Mucosa of descending colon (tissue), 3 donors: Measurements from ENCODE around the gene LRRC39. TPM values are rescaled to one million over a fixed set of nuclear protein-coding genes. Genes with fewer than 3 reads are reported as not detected.

Source experiments
- ATAC-seq: fragments of 200-7000 bp; cut with Tn5 transposase; one replicate; pipeline ENCODE4 v1.9.1; 2020; ENCODE audit warnings: mild to moderate bottlenecking, moderate library complexity
- DNase-seq, 3 donors: peaks; one replicate each; pipeline ENCODE4 v3.0.0-alpha.2; 2020
- H3K36me3 ChIP-seq: fragments of 200-600 bp; one replicate; pipeline ENCODE4 v1.8.0; 2021; ENCODE audit warnings: low read depth, mild to moderate bottlenecking
- H3K4me1 ChIP-seq: fragments of 200-600 bp; one replicate; pipeline ENCODE4 v1.8.0; 2021; ENCODE audit warnings: low read depth, mild to moderate bottlenecking
- H3K4me3 ChIP-seq: fragments of 200-600 bp; one replicate; pipeline ENCODE4 v1.8.0; 2021; ENCODE audit warnings: mild to moderate bottlenecking
- H3K9me3 ChIP-seq: fragments of 200-600 bp; one replicate; pipeline ENCODE4 v1.8.0; 2021; ENCODE audit warnings: mild to moderate bottlenecking
- intact Hi-C, 2 donors: fragments of 100-400 bp; cut with DNase I in 1 of 2; cut with micrococcal nuclease in 1 of 2; formaldehyde crosslinking; loops; one replicate each; pipeline versions ENCODE4 v1.11.0 to v1.11.1; 2022; cut with DNase I, micrococcal nuclease
- total RNA-seq, 3 donors: library from RNA; stranded (reverse); fragmentation: NEBNext Ultra II Directional in 2 of 3; extraction: Animal tissue kit (Norgen Biotek cat#: 25700) in 2 of 3; gene quantifications; one replicate each; pipeline versions ENCODE4 v1.2.1 to v1.2.4, GENCODE V29; 2021 to 2023
- TF ChIP-seq, protein P1 (sequence below): fragments of 200-600 bp; IDR thresholded peaks from one replicate; pipeline ENCODE4 v1.8.0; 2022; ENCODE audit warnings: antibody characterized with exemption, mild to moderate bottlenecking
- donor health status: DM: no; HTN: no; CAD: no; lungs with moderate emphysema.
- donor health status: DM: no; HTN: no; CAD: no.
- donor health status: DM: no; HTN: yes; CAD: no.

The LRRC39 gene
- total RNA-seq, 3 donors from 2014 or later: 0.34 to 0.82 (median 0.49) TPM

DNA sequence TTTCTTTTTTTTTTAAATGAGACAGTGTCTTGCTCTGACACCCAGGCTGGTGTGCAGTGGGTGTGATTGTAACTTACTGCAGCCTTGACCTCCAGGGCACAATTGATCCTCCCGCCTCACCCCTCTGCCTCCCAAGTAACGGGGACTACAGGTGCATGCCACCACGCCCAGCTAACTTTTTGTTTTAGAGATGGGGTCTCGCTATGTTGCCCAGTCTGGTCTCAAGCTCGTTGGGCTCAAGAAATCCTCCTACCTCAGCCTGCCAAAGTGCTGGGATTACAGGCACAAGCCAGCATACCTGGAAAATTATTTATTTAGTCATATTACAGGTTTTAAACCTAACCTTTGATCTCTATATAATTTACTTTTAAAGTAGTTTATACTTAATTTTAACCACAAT is 13.4 kb downstream of the LRRC39 start:
- Histone ChIP-seq H3K4me3 (no peak overlapping the region), H3K4me1 (no peaks in the 10 kb centered on the region), H3K9me3 (no peaks in the 10 kb centered on the region), H3K36me3 (no peaks in the 10 kb centered on the region)
- intact Hi-C loops: no loop called here
- ATAC-seq: no peak
- DNase-seq: no peak
- TF ChIP-seq, protein P1, sequence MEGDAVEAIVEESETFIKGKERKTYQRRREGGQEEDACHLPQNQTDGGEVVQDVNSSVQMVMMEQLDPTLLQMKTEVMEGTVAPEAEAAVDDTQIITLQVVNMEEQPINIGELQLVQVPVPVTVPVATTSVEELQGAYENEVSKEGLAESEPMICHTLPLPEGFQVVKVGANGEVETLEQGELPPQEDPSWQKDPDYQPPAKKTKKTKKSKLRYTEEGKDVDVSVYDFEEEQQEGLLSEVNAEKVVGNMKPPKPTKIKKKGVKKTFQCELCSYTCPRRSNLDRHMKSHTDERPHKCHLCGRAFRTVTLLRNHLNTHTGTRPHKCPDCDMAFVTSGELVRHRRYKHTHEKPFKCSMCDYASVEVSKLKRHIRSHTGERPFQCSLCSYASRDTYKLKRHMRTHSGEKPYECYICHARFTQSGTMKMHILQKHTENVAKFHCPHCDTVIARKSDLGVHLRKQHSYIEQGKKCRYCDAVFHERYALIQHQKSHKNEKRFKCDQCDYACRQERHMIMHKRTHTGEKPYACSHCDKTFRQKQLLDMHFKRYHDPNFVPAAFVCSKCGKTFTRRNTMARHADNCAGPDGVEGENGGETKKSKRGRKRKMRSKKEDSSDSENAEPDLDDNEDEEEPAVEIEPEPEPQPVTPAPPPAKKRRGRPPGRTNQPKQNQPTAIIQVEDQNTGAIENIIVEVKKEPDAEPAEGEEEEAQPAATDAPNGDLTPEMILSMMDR: no peak

DNA sequence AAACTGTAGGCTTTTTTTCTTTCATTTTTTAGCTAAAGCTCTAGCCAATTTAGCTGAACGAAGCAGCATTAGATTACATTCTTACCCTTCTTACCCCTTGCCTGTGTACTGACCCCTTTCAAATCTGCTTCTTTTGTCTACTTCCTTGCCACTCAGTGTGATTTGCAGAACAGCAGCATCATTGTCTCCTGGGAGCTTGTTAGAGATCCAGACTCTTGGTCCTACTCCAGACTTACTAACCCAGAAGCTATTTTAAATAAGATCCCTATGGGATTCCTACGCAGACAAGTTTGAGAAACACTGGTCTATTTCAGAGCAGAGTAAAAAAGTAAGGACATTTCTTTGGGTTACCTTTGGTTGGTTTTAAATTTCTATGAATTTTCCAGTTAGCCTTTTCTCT is 13.8 kb downstream of the LRRC39 start:
- Histone ChIP-seq H3K4me3 (no peak overlapping the region), H3K36me3 (no peaks in the 10 kb centered on the region), H3K9me3 (no peaks in the 10 kb centered on the region), H3K4me1 (no peaks in the 10 kb centered on the region)
- TF ChIP-seq, protein P1: no peak
- intact Hi-C loops: no loop called here
- DNase-seq (no peak), ATAC-seq (no peak)

DNA sequence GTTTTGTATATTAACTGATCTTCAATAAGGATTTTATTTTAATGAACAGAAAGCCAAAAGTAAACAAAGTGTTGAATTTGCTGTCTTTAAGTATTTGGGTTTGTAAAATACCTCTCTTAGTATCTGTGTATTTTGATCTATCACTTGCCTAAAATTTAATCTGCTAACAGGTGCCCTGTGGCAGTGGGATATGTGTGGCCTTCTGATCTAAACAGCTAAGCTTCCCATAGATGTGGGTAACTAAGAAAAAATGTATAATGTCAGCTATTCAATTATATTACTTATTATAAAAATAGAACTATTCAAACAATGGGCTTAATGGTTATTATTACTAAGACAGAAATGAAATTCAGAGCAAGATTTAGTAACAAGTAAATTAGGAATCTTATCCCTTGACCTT is 15.2 kb downstream of the LRRC39 start:
- no peak for ATAC-seq
- no peak overlapping the region for H3K4me3 ChIP-seq
- H3K9me3 ChIP-seq: no peaks in the 10 kb centered on the region
- H3K36me3 ChIP-seq: no peaks in the 10 kb centered on the region
- DNase-seq: no peak
- H3K4me1 ChIP-seq: no peaks in the 10 kb centered on the region
- TF ChIP-seq, protein P1: no peak
- intact Hi-C loops: no loop called here

DNA sequence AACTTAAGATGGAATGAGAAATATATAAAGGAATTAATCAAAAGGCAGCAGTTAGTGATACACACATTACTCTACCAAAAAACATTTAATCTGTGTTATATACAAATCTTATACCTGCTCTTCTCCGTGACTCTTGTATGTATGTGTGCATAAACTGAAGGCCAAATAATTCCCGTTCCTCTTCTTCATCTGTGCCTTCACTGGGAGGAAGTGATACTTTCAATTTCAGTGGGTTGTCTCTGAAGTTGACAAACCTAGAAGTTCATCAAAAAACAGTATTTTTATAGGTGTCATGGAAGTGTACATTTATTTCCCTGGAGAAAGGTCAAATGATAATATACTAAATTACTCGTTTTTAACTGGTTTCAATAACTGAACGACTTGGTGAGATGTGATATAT is 25.8 kb downstream of the LRRC39 start:
- intact Hi-C loops: no loop called here
- ATAC-seq (no peak), DNase-seq (no peak)
- H3K36me3 ChIP-seq: no peaks in the 10 kb centered on the region
- no peak overlapping the region for H3K4me3 ChIP-seq
- TF ChIP-seq, protein P1: no peak
- H3K4me1 ChIP-seq: no peaks in the 10 kb centered on the region
- H3K9me3 ChIP-seq: no peaks in the 10 kb centered on the region

DNA sequence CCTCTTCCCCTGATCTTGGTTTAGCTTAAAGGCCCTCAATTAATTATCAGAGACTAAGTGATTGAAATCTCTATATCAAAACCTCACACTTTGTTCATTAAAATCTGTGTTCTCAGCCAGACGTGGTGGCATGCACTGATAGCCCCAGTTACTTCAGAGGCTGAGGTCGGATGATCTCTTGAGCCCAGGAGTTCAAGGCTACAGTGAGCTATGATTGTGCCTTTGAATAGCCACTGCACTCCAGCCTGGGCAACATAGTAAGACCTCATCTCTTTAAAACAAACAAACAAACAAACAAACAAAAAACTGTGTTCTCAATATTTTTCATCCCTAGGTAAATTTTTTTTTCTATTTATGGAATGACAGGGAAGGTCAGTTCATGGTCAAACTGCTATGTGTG is 26.4 kb downstream of the LRRC39 start:
- intact Hi-C loops: no loop called here
- Histone ChIP-seq H3K4me1 (no peaks in the 10 kb centered on the region), H3K4me3 (no peak overlapping the region), H3K36me3 (no peaks in the 10 kb centered on the region), H3K9me3 (no peaks in the 10 kb centered on the region)
- TF ChIP-seq, protein P1: no peak
- no peak for DNase-seq
- no peak for ATAC-seq

DNA sequence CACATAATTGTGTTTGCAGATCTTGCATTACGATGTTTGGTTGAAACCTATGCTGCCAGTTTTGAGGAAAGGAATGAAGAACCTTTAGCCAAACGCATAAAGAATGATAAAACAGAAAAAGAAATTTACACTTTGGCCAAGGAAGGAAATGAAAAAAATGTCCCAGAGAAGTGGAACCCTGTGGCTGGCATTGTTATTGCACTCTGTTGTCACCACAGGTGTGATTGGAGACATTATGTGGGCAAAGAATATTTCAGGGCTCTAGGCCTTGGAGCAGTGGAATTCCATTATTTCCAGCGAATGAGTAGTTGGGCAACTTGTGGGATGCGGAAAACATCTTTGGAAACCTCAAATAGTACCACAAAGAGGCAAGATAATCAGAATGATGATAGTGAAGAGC is 30.2 kb downstream of the LRRC39 start:
- no peaks in the 10 kb centered on the region for H3K4me1 ChIP-seq
- intact Hi-C loops: no loop called here
- ATAC-seq (no peak), DNase-seq (no peak)
- TF ChIP-seq, protein P1: no peak
- no peaks in the 10 kb centered on the region for H3K9me3 ChIP-seq
- H3K4me3 ChIP-seq: no peak overlapping the region
- peaks cover 12% of the 10 kb centered on the region for H3K36me3 ChIP-seq
